GM18861 (cell line): ENCODE data around the gene PIP4K2A.
"Not testable (repeated sequence)": the region's sequence is repeated elsewhere in the genome, so short reads cannot be mapped to it uniquely, and the experiment has no call there.

Experiments
- ATAC-seq: cut with Tn5 transposase; IDR thresholded peaks from one replicate; pipeline ENCODE4 v1.9.1; 2021; ENCODE audit not compliant: unreplicated experiment

The PIP4K2A gene

DNA sequence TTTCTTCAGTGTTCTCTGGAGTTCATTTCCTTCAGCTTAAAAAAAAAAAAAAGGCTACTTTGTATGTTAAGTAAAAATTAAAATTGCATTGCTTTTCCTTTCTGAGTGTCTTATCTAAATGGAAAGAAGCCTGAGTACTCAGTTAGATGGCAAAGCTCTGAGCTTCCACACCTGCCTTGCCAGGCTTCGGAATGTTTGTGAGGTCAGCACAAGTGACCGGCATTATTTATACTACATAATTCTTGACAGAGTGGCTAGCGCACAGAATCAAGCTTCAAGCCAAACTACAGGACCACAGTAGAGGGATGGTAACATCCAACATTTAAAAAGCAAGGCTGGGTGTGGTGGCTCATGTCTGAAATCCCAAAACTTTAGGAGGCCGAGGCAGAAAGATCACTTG is 17.3 kb downstream of the PIP4K2A start:
- no peak for ATAC-seq

DNA sequence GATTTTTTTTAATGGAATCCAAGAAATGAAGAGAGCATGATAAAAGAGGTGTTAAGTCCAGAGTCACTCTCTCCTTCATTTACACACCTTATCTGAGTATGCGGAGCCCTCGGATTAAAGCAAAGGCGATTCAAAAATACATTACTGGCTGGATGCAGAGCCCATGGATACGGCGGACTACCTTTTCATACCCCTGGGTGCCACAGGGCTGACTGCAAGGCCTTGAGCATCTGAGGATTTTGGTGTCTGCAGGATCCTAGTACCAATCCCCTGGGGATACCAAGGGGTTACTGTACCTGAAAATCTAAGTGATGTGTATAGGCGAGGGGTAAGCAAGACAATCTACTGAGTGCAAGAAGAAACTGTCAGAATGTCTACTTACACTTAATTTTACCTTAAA is 20.5 kb downstream of the PIP4K2A start:
- ATAC-seq = no peak

DNA sequence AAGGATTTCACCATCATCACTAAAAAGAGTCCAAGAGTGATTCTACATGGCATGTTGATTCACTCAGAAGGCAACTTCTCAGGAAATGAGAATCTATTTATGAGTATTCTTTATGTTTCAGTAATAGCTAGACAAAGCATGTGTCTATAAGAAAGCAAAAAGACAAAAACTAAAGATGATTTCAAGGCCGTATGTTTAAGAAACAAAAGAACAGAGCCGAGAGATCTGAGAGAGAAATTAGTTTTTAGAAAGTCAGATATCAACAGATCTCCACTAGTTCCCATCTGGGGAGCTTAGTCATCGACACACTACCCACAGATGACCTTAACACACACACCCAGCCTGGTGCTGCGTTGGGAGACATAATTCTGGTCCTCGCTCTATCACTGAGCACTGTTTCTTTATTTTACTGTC is 21.0 kb downstream of the PIP4K2A start:
- peak; percentile 39 for ATAC-seq

DNA sequence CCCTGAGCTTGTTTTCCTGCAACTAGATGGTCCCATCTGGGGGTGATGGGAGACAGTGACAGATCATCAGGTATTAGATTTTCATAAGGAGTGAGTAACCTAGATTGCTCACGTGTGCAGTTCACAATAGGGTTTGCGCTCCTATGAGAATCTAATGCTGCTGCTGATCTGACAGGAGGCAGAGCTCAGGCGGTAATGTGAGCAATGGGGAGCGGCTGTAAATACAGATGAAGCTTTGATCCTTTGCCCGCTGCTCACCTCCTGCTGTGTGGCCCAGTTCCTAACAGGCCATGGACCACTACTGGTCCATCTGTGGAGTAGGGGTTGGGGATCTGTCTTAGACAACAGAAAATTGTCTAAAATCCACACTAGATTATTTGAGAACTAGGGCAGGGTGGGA is 22.3 kb downstream of the PIP4K2A start:
- ATAC-seq = not testable (repeated sequence)

DNA sequence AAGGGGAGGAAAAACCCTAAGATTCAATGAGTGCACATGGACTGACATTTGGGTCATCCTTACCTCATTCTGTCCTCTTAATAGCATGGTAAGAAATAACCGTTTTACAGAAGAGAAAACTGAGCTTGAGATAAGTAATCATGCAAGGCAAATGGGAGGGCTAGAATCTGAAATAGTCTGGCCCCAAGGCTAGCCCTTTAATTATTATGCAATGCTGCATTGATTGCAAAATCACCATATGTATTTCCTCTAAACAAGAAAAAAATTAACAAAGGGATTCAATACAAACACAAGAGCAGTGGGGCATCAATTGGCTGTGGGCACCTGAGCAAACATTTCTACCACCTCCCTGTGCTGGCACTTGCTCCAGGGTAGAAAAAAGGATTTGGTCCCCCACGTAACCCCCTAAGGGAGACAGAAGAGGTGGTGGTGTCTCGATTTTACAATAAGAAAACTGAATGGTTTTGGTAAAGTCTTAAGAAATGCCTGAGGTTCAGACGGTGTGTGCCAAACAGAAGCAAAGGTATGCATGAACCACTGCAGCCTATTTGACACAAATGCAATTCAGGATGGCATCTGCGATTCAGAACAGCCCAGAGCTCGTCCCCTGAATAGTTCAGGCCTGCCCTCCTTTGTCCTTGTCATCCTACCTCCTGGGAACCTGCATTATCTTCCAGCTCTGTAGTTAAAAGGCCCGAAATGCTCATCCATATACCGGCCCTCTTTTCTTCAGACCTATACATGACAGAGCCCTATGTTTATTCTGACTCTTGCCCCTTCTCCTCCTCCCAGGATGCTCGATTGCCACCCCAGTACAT is 23.6 kb downstream of the PIP4K2A start:
- ATAC-seq = peak; percentile 36

DNA sequence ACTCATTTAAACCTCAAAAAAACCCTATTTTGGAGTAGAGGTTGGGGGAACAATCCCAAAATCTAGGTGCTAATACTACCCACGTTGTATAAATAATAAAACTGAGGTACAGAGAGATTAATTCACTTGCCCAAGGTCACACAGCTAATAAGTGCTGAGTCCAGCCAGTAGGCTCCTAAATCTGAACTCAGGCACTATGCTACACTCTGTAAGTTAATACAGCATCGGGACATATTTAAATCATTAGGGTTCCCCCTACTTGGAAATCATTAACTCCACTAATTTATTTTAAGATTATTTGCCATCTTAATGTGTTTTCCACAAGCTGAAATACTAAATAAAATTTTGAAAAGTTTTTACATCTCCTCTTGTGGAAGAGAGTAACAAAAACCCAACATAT is 24.2 kb downstream of the PIP4K2A start:
- peak; percentile 48 for ATAC-seq

DNA sequence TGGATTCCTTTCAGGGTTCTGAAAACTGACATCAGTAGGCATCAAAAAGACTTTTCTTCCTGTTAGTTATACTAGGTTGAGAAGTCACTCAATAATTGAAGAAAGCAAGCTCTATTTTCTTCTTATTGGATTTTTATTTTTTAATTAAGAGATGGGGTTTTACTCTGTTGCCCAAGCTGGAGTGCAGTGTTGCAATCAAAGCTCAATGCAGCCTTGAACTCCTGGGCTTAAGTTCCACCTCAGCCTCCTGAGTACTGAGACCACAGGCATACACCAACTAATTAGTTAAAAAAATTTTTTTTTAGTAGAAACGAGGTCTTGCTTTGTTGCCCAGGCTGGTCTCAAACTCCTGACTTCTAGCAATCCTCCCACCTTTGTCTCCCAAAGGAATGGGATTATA is 28.0 kb downstream of the PIP4K2A start:
- ATAC-seq = no peak

DNA sequence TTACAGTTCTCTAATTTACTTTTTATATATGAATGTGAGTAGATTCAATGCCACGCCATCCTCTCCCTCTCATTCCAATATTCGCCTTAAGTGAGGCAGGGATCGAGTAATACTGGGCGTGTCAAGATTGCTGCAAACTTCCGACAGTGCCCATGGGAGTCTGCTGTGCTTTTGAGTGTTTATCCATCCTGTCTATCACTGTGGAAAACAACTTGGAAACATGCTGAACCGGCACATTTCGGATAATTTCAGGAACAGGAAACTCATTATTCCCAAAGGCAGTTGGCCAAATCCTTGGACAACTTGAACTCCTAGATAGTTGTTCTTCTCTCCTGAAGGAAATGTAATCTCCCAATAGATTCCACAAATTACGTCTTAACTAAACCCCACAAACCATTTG is 28.5 kb downstream of the PIP4K2A start:
- no peak for ATAC-seq

DNA sequence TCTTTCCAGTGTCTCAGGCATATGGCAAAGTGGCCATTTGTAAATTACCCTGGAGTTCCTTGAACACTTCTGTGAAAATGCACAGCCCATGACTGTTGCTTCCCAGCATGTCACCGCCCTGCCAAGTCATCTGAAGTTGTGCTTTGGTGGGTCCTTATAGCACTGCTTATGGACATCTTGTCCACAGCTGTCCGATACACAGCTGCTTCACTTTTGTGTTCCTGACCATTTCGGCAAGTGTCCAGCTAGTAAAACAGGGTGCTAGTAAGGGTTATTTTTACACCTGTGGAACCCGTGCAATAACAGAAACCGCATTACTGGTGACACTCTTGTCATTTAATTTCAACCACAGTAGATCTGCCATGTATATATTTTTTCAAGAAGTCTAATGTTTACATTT is 29.7 kb downstream of the PIP4K2A start:
- no peak for ATAC-seq

DNA sequence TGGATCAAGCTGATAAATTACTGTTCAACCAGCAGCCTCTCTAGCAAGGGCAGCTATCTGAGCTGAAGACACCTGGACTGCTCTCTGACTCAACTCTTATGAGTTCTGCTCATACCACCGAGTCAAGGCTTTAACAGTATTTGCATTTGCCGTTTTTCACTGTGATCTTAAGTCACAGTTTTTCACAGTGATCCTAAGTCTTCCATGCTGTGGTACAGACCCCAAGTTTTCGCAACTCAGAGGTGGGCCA is 31.3 kb downstream of the PIP4K2A start:
- no peak for ATAC-seq

DNA sequence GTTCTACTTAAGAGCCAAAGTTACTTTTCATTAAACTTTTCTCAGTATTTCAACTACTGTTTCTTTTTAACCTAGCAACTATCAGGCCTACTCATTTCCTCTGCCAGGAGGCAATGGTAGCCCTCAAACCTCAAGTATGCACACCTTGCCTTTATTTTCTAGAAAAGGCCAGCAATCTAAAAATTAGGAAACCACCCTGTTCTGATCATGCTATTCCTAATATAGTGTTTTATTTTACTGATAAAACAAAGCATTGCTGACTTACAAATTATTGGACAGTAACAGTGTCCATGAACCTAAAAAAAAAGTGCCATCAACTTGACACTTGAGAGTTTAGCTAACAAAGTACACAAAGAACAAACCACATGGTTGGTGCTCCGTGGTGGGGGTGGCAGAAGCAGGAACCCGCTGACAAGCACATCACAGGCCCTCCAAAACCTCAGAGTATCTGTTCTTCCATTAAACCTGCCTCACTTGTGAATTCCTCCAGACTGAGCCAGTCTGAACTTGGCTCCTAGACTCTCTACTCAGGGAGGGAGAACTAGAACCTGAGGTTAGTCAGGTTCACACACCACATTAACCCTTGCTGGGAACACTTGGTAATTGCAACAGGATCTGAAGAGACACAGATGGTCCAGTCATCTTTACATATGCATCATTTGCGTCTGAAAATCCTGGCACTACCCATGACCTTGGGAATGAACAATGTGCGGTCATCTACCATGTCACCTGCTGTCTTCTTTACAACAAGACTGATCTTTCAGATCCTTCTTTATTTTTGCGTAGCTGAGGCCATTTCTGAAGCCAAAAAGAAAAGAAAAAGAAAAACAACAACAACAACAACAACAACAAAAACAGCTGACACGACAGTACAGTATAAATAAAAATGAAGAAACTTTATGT is 31.9 kb downstream of the PIP4K2A start:
- ATAC-seq = no peak

DNA sequence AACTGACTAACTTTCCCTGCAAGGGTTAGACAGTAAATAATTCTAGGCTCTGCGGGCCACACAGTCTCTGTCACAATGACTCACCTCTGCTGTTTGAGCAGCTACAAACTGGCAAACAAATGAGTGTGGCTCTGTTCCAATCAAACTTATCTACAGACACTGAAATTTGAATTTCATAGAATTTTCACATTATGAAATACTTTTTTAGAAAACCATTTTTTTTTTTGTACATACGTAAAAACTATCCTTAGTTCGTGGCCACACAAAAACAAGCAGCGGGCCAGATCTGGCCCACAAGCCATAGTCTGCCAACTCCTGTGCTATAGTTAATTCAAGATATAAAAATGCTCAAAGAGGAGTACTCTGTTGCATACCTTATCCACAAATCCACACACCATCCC is 32.6 kb downstream of the PIP4K2A start:
- no peak for ATAC-seq

DNA sequence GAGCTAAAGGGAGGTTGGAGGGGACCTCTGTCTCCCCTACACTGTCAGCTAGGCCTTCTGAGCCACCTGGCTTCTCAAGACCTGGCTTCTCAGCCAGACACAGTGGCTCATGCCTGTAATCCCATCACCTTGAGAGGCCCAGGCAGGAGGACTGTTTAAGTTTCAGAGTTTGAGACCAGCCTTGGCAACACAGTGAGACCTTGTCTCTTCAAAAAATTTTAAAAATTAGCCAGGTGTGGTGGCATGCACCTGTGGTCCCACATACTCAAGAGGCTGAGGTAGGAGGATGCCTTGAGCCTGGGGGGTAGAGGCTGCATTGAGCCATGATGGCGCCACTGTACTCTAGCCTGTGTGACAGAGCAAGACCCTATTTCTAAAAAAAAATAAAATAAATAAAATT is 33.1 kb downstream of the PIP4K2A start:
- no peak for ATAC-seq

DNA sequence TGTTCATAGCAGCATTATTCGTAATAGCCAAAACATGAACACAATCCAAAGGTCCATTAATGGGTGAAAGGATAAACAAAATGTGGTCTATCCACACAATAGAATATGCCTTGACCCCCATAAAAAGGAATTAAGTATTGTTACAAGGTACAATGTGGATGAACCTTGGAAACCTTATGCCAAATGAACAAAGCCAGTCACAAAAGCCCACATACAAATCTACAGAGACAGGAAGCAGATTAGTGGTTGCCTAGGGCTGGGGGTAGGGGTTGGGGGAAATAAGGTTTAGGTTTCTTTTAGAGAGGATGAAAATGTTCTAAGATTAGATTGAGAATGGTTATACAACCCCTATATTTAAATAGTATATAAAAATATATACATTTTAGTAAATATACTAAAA is 34.8 kb downstream of the PIP4K2A start:
- ATAC-seq = no peak

DNA sequence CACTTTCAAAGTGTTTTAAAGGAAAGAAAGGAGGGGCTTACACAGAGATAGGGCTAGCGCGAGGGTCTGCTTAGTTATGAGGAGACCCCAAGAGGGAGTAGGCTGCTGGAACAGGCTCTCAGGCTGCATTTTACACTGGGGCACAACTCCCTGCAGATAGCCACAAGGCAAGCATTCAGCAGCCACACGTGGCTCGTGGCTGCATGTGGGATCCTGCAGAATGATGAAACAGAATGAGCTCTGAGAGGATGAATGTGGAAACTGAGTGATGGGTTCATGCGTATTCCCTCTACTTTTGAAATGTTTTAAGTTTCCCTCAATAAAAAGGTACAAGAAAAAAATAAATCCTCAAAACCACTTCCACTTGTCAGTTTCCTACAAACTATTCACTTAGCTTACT is 37.0 kb downstream of the PIP4K2A start:
- ATAC-seq = no peak

DNA sequence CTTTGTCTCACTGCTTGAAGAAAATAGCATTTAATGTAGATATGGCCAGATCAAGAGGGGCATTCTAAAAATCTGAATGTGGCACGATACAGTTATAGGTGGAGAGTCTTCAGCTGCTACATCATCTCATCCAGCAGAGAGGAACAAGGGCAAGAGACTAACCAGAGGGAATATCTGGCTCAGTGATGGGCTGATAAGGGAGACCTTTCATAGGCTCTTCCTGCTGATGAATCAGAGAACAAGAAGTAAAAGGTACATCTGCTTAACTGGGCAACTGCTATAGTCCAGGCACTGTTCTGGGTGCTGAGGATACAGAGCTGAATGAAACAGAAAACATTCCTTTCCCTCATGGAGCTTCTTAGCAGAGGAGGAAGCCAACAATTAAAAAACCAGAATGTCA is 37.9 kb downstream of the PIP4K2A start:
- ATAC-seq = no peak

DNA sequence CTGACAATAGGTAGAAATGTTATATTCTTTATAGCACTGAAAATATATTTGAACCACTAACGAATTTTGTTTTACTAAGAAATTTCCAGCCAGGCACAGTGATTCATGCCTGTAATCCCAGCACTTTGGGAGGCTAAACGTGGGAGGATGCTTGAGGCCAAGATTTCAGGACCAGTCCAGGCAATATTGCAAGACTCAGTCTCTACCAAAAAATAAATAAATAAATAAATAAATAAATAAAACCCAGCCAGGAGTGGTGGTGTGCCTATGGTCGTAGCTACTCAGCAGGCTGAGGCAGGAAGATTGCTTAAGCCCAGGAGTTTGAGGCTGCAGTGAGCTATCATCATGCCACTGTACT is 39.8 kb downstream of the PIP4K2A start:
- no peak for ATAC-seq

DNA sequence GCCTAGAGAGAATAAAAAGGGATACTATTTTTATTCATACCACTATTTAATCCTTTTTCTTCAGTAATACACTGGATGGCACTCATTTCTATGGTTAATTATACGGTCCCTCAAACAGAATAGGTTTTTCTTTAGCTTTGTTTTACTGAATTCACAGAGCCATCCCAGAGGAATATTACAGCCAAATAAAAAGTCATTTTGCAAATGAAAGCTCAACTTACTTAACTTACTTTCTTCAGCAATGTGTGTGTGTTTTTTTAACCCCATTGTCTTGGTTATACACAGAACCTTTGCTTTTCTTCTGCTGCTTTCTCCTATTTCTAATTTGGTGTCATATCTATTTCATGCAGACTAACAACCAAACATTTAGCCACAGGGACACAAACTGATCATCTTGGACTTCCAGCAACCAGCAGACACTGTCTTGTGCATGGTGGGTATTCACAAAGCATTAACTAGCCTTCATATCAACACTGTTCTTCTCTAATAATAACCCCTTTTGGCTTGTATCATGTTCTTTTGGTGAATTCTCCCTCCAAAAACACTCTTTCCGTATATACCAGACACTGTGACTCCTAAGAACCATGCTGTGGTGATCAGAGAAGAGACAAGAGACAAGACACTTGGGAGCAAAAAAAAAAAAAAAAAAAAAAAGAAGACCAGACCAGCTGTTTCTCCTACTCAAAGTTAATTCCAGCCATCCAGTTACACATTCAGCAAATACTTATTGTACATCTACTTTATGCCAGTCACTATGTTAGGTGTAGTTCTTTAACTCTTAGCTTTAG is 40.4 kb downstream of the PIP4K2A start:
- no peak for ATAC-seq

DNA sequence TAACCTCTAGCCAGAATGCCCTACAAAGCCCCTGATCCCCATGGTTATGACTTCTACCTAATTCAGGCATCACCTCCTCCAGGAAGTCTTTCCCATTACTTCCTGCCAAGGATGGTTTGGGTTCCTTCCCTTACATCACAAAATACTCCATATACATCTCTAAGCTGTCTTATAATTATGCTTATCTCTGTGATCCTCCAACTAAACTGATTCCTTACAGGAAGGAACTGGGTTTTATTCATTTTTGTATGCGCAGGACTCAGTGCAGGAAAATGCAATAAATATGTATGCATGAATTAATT is 41.3 kb downstream of the PIP4K2A start:
- ATAC-seq = no peak

DNA sequence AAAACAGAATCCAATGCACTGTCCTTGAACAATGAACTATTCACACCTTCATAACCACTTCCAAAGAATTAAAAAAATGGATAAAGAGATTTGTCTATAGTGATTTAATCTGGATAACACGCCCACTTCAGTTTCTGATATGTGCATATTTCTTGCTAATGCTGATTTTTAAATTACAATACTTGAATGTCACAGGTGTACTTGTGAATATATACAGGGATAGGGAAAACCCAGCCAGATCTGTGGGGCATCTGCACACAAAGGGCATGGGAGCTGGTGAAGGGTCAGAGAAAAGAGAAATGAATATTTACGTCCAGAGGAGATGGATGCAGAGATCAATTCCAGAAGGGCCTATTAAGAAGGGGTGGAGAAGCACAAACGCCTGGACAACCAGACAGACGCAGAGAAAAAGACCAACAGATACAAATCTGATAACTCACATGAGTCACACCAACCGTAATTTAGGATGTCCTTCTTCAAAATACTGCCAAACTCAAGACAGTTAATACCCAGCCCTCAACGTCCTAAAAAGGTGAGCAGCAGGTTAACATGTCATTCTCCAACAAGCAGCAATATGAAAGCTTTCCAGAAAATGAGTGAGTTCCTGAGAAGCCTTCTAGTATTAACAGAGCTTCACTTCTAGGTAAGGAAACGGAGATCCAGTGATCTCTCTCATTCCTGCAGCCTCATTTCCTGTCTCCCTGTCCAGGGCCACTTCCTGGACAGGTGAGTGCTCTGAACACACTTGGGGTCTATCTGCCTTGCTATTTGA is 41.9 kb downstream of the PIP4K2A start:
- ATAC-seq = no peak

DNA sequence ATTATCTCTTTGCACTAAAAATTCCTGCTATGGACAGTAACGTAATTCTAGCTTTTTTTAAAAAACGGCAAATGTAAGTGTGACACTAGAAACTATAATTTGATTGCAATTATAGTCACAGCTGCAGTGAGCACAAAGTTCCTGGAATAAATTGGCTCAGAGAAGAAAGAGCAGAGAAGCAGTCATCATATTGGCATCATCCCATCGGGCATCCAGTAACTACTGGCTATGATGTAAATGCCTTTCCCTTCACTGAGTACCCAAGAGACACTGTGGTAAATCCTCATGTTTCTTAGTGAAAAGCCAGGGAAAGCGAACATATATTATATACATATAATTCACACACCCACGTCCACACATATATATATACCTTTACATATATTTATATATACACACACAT is 43.6 kb downstream of the PIP4K2A start:
- no peak for ATAC-seq
